GM12892 (cell line): Measurements from ENCODE around the gene VPS13D.

Experiments
- POLR2A ChIP-seq: IDR thresholded peaks from 2 replicates; pipeline ENCODE4 v1.6.1; 2011; ENCODE audit warnings: low read depth, low read length, control low read depth
- POLR2AphosphoS5 ChIP-seq: IDR thresholded peaks from 2 replicates; pipeline ENCODE4 v1.6.1; 2011; ENCODE audit warnings: low read depth, low read length, control low read depth
- TAF1 ChIP-seq: IDR thresholded peaks from 2 replicates; pipeline ENCODE4 v1.6.1; 2011; ENCODE audit warnings: low read depth, mild to moderate bottlenecking, control low read depth, low read length, borderline replicate concordance

GRCh38 chr1:12478612-12478985 is 248.8 kb downstream of the VPS13D start:
- no peak for TF ChIP-seq POLR2AphosphoS5
- TF ChIP-seq POLR2A, result no peak
- no peak for TF ChIP-seq TAF1
